Dendritic cell treated with granulocyte-macrophage colony-stimulating factor and Interleukin-4, amounts not matched to agents 40 ng/mL and 50 ng/mL, for 4 days (primary cell): ENCODE results near the gene EPS15.

Experiments
- H3K27ac Mint-ChIP-seq: one replicate; pipeline ENCODE4 v1.8.0; 2022; ENCODE audit warnings: mild to moderate bottlenecking, mixed read lengths
- H3K27me3 Mint-ChIP-seq: one replicate; pipeline ENCODE4 v1.8.0; 2022; ENCODE audit warnings: mild to moderate bottlenecking, mixed read lengths
- H3K36me3 Mint-ChIP-seq: one replicate; pipeline ENCODE4 v1.8.0; 2022; ENCODE audit warnings: low read depth, mixed read lengths
- H3K4me1 Mint-ChIP-seq: one replicate; pipeline ENCODE4 v1.8.0; 2022; ENCODE audit warnings: low read depth, mixed read lengths
- H3K4me3 Mint-ChIP-seq: one replicate; pipeline ENCODE4 v1.8.0; 2022; ENCODE audit warnings: mild to moderate bottlenecking, moderate library complexity, mixed read lengths
- H3K9me3 Mint-ChIP-seq: one replicate; pipeline ENCODE4 v1.8.0; 2022; ENCODE audit warnings: mixed read lengths
- intact Hi-C: fragments of 100-400 bp; cut with micrococcal nuclease; formaldehyde crosslinking; loops from one replicate; pipeline ENCODE4 v1.15.0; 2022

EPS15 gene

GRCh38 chr1:51553911-51554310 lies 34.8 kb upstream of the EPS15 start:
- H3K27ac Mint-ChIP-seq = no peak overlapping the region
- H3K4me1 Mint-ChIP-seq = peaks cover 29% of the 10 kb centered on the region
- H3K27me3 Mint-ChIP-seq = no peaks in the 10 kb centered on the region
- H3K36me3 Mint-ChIP-seq = no peaks in the 10 kb centered on the region
- no peaks in the 10 kb centered on the region for H3K9me3 Mint-ChIP-seq
- intact Hi-C loops = no loop called here
- H3K4me3 Mint-ChIP-seq = no peak overlapping the region

- Mint-ChIP-seq H3K4me3 (no peak overlapping the region), H3K27me3 (no peaks in the 10 kb centered on the region), H3K36me3 (no peaks in the 10 kb centered on the region), H3K27ac (no peak overlapping the region), H3K4me1 (peaks cover 31% of the 10 kb centered on the region), H3K9me3 (no peaks in the 10 kb centered on the region)
- intact Hi-C loops = no loop called here
These were observed 34.1 kb upstream of the EPS15 start for GRCh38 chr1:51552929-51553807.

GRCh38 chr1:51551848-51552296 lies 32.8 kb upstream of the EPS15 start:
- Mint-ChIP-seq H3K27me3 (no peaks in the 10 kb centered on the region), H3K36me3 (no peaks in the 10 kb centered on the region), H3K27ac (peak overlapping the region; percentile 77), H3K4me3 (no peak overlapping the region), H3K9me3 (no peaks in the 10 kb centered on the region), H3K4me1 (peaks cover 30% of the 10 kb centered on the region)
- intact Hi-C loops = no loop called here

- H3K27me3 Mint-ChIP-seq = no peaks in the 10 kb centered on the region
- H3K9me3 Mint-ChIP-seq = no peaks in the 10 kb centered on the region
- H3K4me3 Mint-ChIP-seq = peak overlapping the region; percentile 14
- H3K4me1 Mint-ChIP-seq = peaks cover 30% of the 10 kb centered on the region
- intact Hi-C loops = no loop called here
- H3K27ac Mint-ChIP-seq = peak overlapping the region; percentile 77
- no peaks in the 10 kb centered on the region for H3K36me3 Mint-ChIP-seq
These were observed 32.0 kb upstream of the EPS15 start for GRCh38 chr1:51551081-51551480.

- H3K9me3 Mint-ChIP-seq = no peaks in the 10 kb centered on the region
- no peak overlapping the region for H3K4me3 Mint-ChIP-seq
- H3K27me3 Mint-ChIP-seq = no peaks in the 10 kb centered on the region
- H3K27ac Mint-ChIP-seq = peak overlapping the region; percentile 77
- intact Hi-C loops = no loop called here
- H3K36me3 Mint-ChIP-seq = no peaks in the 10 kb centered on the region
- H3K4me1 Mint-ChIP-seq = peaks cover 30% of the 10 kb centered on the region
These were observed 30.8 kb upstream of the EPS15 start for GRCh38 chr1:51549901-51550300.

GRCh38 chr1:51549016-51549619 lies 30.1 kb upstream of the EPS15 start:
- H3K4me1 Mint-ChIP-seq = peaks cover 30% of the 10 kb centered on the region
- H3K9me3 Mint-ChIP-seq = no peaks in the 10 kb centered on the region
- H3K36me3 Mint-ChIP-seq = no peaks in the 10 kb centered on the region
- intact Hi-C loops = no loop called here
- no peaks in the 10 kb centered on the region for H3K27me3 Mint-ChIP-seq
- peak overlapping the region; percentile 1 for H3K4me3 Mint-ChIP-seq
- H3K27ac Mint-ChIP-seq = peak overlapping the region; percentile 77

GRCh38 chr1:51543858-51544257 lies 24.8 kb upstream of the EPS15 start:
- peaks cover 13% of the 10 kb centered on the region for H3K4me1 Mint-ChIP-seq

GRCh38 chr1:51542158-51542953 lies 23.3 kb upstream of the EPS15 start:
- H3K27me3 Mint-ChIP-seq = no peaks in the 10 kb centered on the region
- H3K27ac Mint-ChIP-seq = no peak overlapping the region
- H3K9me3 Mint-ChIP-seq = no peaks in the 10 kb centered on the region
- H3K36me3 Mint-ChIP-seq = no peaks in the 10 kb centered on the region
- H3K4me1 Mint-ChIP-seq = peaks cover 6% of the 10 kb centered on the region
- intact Hi-C loops = no loop called here
- no peak overlapping the region for H3K4me3 Mint-ChIP-seq

More at GRCh38 chr1:51543858-51544257, 24.8 kb upstream of the EPS15 start:
- no peak overlapping the region for H3K27ac Mint-ChIP-seq
- H3K9me3 Mint-ChIP-seq = no peaks in the 10 kb centered on the region
- intact Hi-C loops = no loop called here
- no peak overlapping the region for H3K4me3 Mint-ChIP-seq
- H3K27me3 Mint-ChIP-seq = no peaks in the 10 kb centered on the region
- no peaks in the 10 kb centered on the region for H3K36me3 Mint-ChIP-seq

- H3K9me3 Mint-ChIP-seq = no peaks in the 10 kb centered on the region
- H3K27me3 Mint-ChIP-seq = no peaks in the 10 kb centered on the region
- no peak overlapping the region for H3K4me3 Mint-ChIP-seq
- no peak overlapping the region for H3K27ac Mint-ChIP-seq
- H3K4me1 Mint-ChIP-seq = peaks cover 6% of the 10 kb centered on the region
- no peaks in the 10 kb centered on the region for H3K36me3 Mint-ChIP-seq
- intact Hi-C loops = no loop called here
These were observed 22.4 kb upstream of the EPS15 start for GRCh38 chr1:51541313-51542050.

- Mint-ChIP-seq H3K4me1 (peaks cover 6% of the 10 kb centered on the region), H3K27ac (no peak overlapping the region), H3K4me3 (no peak overlapping the region), H3K27me3 (no peaks in the 10 kb centered on the region), H3K9me3 (no peaks in the 10 kb centered on the region), H3K36me3 (no peaks in the 10 kb centered on the region)
- intact Hi-C loops = no loop called here
These were observed 18.5 kb upstream of the EPS15 start for GRCh38 chr1:51537568-51537967.

GRCh38 chr1:51535006-51535592 lies 16.0 kb upstream of the EPS15 start:
- intact Hi-C loops = no loop called here
- no peaks in the 10 kb centered on the region for H3K27me3 Mint-ChIP-seq
- H3K4me3 Mint-ChIP-seq = no peak overlapping the region
- H3K4me1 Mint-ChIP-seq = no peaks in the 10 kb centered on the region
- no peaks in the 10 kb centered on the region for H3K9me3 Mint-ChIP-seq
- no peaks in the 10 kb centered on the region for H3K36me3 Mint-ChIP-seq
- no peak overlapping the region for H3K27ac Mint-ChIP-seq

GRCh38 chr1:51534447-51534846 lies 15.4 kb upstream of the EPS15 start:
- Mint-ChIP-seq H3K36me3 (no peaks in the 10 kb centered on the region), H3K27ac (no peak overlapping the region), H3K4me3 (no peak overlapping the region), H3K4me1 (no peaks in the 10 kb centered on the region), H3K9me3 (no peaks in the 10 kb centered on the region), H3K27me3 (no peaks in the 10 kb centered on the region)
- intact Hi-C loops = no loop called here

GRCh38 chr1:51532853-51533252 lies 13.8 kb upstream of the EPS15 start:
- H3K4me3 Mint-ChIP-seq = no peak overlapping the region
- no peaks in the 10 kb centered on the region for H3K36me3 Mint-ChIP-seq
- intact Hi-C loops = no loop called here
- no peaks in the 10 kb centered on the region for H3K9me3 Mint-ChIP-seq
- no peaks in the 10 kb centered on the region for H3K4me1 Mint-ChIP-seq
- no peaks in the 10 kb centered on the region for H3K27me3 Mint-ChIP-seq
- no peak overlapping the region for H3K27ac Mint-ChIP-seq
